HG03095 (cell line): Measurements from ENCODE around the gene ASL.
"Not testable (repeated sequence)": the region's sequence is repeated elsewhere in the genome, so short reads cannot be mapped to it uniquely, and the experiment has no call there.

Experiments
- ATAC-seq: cut with Tn5 transposase; IDR thresholded peaks from one replicate; pipeline ENCODE4 v1.9.1; 2021; ENCODE audit warnings: moderate library complexity; ENCODE audit not compliant: unreplicated experiment

ASL gene

DNA sequence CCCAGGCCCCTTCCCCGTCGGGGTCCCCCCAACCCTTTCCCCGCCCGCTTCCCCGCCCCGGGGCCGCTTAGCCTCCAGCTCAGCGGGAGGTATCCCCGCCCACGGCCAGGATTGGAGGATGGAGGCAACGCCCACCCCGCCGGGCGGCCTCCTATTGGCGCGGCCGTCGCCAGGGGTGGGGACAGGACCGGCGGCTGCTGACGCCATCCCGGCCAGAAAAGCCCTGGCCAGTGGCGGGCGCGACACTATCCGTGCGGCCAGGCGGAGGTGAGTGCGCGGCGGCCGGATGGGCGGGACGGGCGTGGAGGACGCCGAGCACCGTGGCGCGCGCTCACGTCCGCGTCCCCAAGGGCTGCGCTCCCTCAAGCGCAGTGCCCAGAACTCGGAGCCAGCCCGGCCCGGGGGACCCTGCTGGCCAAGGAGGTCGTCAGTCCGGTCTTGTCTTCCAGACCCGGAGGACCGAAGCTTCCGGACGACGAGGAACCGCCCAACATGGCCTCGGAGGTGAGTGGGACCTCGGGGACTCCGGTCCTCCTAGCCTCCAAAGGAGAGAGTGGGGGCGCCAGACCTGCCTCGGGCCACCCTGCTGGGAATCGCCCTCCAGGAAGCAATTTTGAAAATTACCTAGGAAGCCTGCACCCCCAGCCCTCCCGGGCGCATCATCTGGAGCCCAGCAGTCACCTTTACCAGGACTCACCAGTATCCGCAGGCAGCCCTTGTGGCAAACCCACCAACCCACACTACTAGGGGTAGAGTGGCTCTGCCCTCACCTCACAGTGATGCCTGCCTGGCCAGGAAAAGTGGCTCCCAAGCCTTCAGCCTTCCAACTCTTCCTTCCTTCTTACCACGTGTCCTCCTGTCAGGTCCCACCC is at the start of gene ASL:
Gene ASL, plus strand, starts transcription at position 230 of the 872 bp plus-strand sequence. Its CDS starts 263 bp downstream, at position 493.
- ATAC-seq, result peak; percentile 99

DNA sequence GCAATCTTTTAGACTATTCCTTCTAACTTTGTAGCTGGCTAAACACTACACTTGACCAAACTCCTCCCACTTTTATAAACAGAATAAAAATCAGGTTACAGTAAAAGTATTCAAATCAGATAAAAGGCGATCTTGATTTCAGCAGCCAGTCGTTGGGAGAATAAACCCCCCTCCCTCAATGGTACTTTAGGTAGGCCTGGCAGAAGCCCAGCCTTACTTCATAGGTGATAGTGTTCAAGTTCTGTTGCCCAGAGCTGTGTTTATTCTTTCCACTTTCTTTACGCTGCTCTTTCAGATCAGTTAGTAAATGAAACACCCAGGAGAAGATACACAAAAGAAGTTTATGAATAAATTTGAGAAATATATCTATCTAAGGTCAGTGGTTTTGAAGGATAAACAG is 47.3 kb upstream of the ASL start:
- ATAC-seq, result not testable (repeated sequence)

DNA sequence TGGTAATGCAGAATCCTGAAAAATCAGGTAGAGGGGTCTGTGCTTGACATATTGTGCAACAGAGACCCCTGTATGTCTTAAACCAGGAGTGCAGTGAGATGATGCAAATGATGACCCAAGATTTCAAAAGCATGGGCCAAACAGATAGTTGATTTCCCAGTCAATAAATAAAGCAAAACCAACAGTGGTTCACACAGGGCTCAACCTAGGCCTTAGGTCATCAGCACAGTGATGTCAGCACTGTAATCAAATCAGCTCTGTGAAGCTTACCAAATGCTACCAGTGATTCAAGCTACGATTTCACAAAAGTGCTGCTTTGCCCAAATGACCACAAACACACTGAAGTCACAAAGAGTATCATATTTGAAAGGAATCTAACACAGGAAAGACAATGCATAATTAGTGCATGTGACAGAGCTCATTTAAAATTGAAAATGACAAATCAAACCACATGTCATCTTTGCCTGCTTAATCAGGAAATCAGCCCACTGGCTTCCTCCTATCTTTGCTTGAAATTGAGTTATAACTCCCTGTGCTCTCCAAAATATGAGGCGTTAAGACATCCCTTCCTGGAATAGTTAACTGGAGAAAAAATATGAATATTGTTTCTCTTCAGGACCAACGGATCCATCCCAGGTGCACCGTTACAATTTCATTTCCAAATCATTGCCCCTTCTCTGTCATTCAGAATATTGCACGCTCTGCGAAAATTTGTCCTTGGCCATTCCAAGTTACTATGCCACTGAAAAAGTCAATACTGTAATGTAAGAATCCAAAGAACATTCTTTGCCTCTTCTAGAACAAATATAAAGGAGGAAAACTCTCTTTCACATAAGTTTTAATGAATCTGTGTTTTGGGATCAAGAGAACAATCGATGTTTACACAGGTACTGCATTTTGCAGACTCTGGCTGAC is 41.9 kb upstream of the ASL start:
- ATAC-seq, result no peak

DNA sequence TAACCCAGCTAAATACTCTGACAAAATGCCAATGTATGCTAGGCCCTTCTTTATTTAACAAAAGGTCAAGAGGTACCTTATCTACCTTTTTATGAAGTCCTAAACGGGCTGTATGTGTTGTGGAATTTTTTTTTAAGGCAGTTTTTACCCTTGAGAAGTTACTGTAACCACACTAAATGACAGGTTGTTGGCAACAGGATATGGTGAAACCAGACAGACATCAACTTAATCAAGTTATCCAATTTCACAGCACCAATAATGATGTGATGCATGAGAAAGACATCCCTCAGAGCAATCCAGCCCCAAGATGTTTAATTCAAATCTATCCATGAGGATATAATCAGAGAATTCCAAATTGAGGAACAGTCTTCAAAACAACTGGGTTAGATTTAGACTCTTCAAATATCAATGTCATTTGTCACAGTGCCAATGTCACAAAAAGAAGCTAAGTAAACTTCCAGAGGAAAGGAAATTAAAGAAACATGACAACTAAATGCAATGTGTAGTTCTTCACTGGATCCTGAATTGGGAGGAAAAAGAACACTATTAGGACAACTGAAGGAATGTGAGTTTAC is 41.1 kb upstream of the ASL start:
- not testable (repeated sequence) for ATAC-seq

DNA sequence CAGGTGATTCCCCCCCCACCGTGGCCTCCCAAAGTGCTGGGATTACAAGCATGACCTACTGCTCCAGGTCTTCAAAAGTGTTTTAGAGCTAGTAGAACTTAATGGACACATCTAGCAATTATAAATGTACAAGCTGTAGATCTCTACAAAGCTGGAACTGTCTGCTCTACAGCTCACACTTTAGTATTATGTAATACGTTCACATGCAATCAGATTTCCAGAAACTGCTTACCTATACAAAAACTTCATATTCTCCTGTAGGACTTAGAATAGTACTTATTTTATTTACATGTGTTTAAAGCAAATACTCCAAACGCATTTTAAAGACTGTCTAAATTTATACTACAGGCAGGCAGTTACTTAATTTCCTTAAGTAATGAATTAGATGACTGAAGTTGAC is 39.2 kb upstream of the ASL start:
- no peak for ATAC-seq

DNA sequence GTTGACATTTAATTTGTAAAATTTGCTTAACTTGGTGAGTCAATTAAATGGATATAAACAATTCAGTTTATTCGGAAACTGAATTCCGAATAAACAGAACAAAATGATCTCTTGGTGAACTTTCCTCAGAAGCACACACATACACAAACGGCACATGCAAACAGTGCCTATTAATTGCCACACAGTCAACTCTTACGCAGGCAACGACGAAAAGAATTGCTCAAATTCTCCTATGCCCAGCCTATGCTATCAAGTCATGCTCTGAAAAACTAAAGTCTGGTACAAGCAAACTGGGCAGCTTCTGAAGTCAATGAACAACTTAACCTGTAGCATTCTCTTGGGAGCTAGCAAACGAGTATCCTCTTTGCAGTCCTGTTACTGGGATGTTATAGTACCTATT is 38.8 kb upstream of the ASL start:
- ATAC-seq, result no peak

DNA sequence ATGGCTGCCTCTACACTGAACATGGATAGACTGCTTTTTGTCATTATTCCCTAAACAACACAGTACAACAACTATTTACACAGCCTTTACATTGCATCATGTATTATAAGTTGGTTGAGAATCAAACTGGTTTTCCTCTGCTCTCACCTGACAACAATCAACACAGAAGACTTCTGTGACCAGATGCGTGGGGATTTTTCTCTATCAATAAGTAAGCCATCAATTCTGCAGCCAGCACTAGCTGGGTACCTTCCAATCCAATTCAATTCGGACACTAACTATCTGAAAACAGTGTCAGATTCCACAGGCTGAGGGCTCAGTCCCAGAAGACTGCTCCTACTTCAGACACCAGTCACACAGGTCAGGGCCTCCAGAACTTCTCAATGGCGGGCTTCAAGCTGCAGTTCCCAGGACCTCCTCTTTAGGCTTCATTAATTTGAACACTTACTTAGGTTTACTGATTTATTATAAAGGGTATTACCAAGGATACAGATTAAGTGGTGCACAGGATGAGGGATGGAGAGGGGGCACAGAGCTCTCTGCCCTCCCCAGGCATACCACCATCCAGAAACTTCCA is 36.4 kb upstream of the ASL start:
- no peak for ATAC-seq

DNA sequence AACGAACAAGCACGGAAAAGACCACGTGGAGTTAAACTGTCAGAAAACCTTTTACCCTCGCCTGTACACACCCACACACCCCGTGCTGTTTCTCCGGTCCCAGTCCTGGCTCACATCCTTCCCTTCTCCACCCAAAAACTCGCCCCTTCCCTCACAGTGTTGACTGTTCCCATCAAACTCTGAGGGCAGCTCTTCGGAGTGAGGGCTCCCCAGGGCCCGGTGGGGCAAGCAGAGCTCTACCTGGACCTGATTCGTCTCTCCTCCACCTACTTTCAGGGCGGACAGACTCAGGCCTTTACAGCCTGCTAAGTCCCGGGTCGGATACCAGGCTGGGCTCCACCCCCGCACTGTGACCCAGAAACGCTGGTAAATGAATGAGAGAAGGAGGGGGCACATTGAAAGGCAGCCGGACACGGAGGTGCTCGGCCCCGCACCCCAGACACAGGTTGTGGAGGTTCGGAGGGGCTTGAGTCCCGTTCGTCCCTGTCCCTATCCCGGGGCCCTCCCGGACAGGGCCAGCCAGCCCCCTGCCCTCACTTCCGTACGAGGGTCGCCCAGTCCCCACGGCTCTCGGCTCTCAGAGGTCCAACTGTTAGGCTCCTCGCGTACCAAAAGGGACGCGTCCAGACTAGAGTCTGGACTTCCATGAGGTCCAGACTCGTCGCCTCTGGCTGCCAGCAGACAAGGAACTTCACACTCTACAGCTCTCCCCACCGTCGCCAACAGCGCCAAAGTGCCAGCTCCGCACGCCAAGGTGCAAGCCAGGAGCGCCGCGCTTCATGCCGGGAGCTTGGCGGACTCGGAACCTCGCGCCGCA is 31.7 kb upstream of the ASL start:
- no peak for ATAC-seq

DNA sequence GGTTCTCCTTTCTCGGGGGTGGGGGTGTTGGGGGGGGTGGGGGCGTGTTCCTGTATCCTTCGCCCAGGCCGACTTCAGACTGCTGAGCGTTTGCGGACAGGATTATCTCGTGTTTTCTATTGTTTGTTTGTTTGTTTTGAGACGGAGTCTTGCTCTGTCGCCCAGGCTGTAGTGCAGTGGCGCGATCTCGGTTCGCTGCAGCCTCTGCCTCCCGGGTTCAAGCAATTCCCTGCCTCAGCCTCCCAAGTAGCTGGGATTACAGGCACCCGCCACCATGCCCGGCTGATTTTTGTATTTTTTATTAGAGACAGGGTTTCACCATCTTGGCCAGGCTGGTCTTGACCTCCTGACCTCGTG is 31.1 kb upstream of the ASL start:
- ATAC-seq, result not testable (repeated sequence)

DNA sequence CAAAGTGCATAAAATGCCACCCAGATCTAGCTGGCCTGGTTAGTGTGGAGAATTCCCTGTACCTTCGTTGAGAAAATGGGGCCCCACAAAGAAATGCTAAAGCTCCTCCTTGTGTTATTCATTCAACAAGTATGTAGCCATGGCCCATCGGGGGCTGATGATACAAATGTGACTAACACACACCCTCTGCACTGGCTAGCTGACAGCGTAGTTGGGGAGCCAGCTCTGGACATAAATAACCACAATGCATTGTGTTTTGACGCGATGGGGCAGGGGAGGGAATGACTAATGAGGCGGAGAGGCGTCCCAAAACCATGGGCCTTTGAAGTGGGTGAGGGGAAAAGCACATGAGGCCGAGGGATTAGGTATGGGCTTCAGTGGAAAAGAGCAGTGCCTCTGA is 28.2 kb upstream of the ASL start:
- ATAC-seq, result no peak

DNA sequence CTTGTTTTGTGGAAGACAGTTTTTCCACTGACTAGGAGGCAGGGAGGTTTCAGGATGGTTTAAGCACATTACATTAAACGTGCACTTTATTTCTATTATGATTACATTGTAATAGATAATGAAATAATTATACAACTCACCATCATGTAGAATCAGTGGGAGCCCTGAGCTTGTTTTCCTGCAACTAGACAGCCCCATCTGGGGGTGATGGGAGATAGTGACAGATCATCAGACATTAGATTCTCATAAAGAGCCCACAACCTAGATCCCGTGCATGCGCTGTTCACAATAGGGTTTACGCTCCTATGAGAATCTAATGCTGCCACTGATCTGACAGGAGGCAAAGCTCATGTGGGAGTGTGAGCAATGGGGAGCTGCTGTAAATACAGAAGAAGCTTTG is 25.7 kb upstream of the ASL start:
- not testable (repeated sequence) for ATAC-seq

DNA sequence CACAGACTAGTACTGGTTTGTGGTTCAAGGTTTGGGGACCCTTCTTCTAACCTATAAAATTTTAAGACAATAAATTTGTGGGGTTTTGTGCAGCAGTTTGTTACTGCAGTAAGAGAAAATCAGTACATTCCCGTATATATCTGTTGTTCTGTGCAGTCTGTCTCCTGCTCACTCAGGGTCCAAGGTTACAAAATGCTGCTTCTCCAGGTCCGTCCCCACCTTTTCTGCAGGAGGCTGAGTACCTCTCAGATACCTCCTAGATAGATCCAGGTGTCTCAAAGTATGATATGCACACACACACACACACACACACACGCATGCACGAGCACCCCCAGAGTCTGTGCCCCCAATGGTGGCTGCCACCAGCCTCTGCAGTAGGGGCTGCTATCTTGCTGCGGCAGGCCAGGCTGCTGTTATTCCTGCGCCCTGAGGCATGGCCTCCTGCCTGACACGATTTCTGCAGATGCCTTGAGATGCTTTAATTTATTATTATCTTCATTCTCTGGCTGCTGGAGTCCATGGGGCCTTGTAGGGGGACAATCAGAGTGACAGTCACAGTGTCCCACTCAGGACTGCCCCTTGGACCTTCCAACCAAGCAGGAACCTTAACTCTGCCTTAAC is 25.2 kb upstream of the ASL start:
- ATAC-seq, result no peak

DNA sequence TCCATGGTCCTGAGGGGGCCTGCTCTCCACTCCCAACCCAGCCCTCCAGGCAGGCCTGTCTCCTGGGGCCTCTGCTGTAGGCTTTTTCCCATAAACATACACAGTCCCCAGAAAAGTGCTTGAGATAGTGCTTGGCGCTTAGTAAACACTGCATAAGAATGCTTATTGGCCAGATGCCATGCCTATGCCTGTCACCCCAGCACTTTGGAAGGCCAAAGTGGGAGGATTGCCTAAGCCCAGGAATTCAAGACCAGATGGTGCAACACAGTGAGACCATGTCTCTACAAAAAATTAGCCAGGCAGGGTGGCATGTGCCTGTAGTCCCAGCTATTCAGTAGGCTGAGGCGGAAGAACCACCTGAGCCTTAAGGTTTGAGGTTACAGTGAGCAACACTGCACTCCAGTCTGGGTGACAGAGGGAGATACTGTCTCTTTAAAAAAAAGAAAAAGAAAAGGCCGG is 24.6 kb upstream of the ASL start:
- no peak for ATAC-seq

DNA sequence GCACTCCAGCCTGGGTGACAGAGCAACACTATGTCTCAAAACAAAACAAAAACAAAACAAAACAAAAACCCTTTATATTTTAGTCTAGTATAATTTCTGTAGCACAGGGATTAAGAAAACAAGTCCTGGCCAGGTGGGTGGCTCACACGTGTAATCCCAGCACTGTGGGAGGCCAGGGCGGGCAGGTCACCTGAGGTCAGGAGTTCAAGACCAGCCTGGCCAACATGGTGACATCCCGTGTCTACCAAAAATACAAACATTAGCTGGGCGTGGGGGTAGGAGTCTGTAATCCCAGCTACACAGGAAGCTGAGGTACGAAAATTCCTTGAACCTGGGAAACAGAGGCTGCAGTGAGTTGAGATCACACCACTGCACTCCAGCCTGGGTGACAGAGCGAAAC is 23.2 kb upstream of the ASL start:
- ATAC-seq, result no peak

DNA sequence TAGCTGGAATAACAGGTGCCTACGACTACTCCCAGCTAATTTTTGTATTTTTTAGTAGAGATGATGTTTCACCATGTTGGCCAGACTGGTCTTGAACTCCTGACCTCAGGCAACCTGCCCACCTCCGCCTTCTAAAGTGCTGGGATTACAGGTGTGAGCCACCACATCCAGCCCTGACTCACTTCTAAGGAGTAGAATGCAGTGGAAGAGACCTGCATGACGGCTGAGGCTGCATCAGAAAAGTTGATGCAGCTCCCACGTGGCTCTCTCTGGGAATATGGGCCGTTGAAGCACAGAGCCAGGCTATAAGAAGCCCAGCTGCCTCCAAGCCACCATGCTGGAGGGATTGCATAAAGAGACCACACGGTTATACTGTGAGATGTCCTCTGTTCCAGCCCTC is 21.6 kb upstream of the ASL start:
- no peak for ATAC-seq

DNA sequence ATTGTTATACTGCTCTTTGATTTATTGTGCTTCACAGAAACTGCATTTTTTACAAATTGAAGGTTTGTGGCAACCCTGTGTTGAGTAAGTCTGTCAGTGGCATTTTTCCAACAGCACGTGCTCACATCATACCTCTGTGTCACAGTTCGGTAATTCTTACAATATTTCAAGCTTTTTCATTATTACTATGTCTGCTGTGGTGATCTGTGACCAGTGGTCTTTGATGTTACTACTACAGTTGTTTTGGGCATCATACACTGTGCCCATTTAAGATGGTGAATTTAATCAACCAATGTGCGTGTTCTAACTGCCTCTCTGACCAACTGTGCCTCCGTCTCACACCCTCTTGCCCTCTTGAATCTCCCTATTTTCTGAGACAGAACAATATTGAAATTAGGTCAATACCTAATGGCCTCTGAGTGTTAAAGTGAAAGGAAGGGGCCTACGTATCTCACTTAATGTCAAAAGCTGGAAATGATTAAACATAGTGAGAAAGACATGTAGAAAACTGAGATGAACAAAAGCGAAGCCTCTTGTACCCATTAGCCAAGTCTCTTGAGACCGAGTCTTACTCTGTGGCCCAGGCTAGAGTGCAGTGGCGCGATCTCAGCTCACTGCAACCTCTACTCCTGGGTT is 20.2 kb upstream of the ASL start:
- peak; percentile 68 for ATAC-seq

DNA sequence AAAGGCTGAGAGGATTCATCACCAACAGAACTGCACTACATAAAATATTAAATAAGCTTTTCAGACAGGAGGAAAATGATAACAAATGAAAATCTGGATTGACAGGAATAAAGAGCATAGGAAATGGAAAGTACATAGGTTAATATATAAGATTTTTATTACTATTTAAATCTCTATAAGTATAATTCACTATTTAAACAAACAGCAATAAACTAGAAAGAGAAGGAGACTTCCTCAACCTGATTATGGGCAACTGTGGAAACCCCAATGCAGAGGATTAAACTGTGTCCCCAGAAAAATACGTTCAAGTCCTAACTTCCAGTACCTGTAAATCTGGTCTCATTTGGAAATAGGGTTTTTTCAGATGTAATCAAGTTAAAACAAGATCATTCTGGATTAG is 14.8 kb upstream of the ASL start:
- ATAC-seq, result no peak

DNA sequence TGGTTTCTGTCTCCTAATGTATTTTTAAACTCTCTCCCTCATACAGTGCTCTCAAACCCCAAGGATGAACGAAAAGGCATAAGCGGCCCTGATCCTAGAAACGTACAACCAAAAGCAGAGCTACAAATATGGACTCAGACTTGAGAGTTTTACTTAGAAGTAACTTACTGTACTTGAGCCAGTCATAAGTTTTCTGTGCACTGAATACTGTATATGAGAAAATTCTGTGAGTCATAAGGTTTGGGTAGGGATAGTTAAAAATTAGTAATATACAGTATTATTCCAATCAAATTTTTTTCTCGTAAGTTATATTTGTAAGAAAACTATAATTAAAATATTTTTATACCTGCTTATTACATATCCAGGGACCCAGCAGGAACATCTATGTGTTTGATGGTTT is 5.9 kb upstream of the ASL start:
- no peak for ATAC-seq

DNA sequence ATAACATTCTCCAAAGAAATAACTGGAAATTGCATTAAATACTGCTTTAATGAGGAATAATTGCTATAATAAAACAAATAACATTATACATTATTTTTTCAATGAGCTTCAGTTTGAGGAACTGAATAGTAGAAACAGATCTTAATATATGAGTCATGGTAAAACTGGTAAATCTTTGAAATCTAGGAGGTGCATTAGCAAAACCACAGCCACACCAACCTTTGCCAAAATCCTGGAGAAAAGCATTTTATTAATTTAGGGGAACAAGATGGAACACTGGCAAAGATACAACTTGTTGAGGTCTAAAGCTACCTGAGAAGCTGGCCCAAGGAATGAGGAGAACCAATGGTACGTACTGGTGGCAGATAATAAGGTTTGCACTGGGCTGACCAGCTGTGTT is 5.4 kb upstream of the ASL start:
- ATAC-seq, result no peak
